Measurements from ENCODE around the gene REXO1. TPM values are rescaled to one million over a fixed set of nuclear protein-coding genes. Genes with fewer than 3 reads are reported as not detected.

The REXO1 gene
- total RNA-seq, 2 experiments from 2014 or later = 46.5 to 47.5 TPM

DNA sequence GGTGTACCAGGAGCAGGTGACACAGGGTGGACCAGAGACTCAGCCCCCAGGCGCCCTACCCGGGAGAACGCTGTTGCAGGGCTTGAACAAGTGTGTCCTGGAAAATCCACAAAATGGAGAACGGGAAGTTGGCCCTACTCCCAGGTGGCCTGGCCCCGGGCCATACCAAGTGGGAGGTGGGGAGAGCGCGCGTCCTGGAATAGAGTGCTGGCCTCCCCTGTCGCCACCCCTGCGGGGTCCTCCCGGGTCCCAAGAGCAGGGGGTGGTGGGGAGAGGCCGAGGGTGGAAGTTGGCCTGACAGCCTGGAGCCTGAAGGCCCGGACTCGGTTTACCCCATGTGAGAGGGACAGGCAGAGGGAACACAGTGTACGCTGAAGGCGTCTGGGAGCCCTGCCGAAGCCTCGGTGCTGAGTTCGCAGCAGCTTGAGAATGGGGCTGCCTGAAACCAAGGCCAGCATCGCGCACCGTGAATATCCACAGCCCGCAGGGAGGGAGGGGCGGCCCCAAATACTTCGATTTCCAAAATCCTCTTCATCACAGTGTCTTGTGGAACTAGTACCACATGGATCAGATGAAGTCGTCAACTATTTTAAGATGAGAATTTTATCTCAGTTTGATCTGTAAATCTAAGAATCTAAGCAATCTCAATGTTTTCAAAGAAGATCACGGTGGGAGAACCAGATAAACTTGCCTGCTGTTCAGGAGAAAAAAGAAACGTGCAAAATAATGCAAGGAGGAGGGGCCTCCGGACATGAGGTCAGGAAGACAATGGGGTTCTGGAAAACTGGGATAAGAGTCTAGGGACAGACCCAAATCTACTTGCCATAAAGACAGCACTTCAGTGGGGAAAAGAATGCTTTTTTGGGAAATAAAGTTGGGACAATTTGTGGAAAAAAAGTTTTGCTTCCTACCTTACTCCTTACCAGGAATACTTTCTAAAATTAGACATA lies 25.5 kb upstream of the REXO1 start:
- no peak for DNase-seq
- H3K27ac Mint-ChIP-seq = peak overlapping the region; percentile 99
- H3K4me1 Mint-ChIP-seq = peaks cover 36% of the 10 kb centered on the region
- H3K36me3 Mint-ChIP-seq (ENCODE audit: low read depth) = peaks cover 41% of the 10 kb centered on the region
- no peaks in the 10 kb centered on the region for H3K9me3 Mint-ChIP-seq
- ChIA-PET CTCF (interaction anchor here (0.8 to 3.3 kb wide), 4 partner anchors 8 to 23 kb away, joined by 3 to 39 read pairs (median 5); no protein-coding TSS in a partner anchor), POLR2A (interaction anchor here (1.6 to 4.2 kb wide), 4 partner anchors 9 to 23 kb away, joined by 8 to 74 read pairs (median 28); partner anchors contain the start of gene ABHD17A)
- H3K4me3 Mint-ChIP-seq = peak overlapping the region; percentile 99
- H3K27me3 Mint-ChIP-seq = no peaks in the 10 kb centered on the region

DNA sequence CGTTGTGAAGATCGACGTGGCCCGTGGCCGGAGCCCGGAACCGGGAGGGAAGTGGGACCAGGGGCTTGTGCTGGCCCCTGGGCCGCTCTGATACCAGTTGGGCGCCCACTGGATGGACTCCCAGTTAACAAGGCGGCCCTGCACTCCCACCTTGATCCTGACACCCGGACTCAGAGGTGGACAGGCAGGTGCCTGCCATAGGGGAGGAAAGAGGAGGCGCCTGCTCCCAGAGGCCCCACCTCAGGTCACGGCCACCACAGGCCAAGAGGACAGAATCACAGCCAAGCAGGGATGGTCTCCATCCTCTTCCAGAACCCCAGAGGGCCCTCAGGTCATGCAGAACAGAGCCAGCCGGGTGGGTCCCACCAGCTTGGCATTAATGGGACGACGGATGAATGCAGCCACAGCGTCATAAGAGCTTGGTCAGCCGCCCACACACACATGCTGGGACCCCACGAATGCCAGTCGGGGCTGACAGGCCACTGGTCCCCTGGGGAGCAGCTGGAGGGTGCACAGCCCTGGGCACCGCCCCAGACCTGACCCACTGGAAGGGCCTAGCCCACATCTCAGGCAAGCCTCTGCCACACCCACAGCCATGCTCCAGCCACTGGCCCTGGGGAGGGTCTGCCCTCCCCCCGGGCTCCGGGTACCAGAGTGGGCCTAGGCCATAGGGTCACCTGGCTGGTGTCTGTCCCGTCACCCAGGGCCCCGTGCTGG lies 24.7 kb upstream of the REXO1 start:
- H3K4me3 Mint-ChIP-seq = peak overlapping the region; percentile 13
- no peaks in the 10 kb centered on the region for H3K27me3 Mint-ChIP-seq

GRCh38 chr19:1871630-1872029 lies 23.3 kb upstream of the REXO1 start:
- no peaks in the 10 kb centered on the region for H3K27me3 Mint-ChIP-seq
- no peak for DNase-seq
- H3K27ac Mint-ChIP-seq = no peak overlapping the region
- peaks cover 36% of the 10 kb centered on the region for H3K36me3 Mint-ChIP-seq (ENCODE audit: low read depth)
- no peak overlapping the region for H3K4me3 Mint-ChIP-seq
- H3K9me3 Mint-ChIP-seq = no peaks in the 10 kb centered on the region
- ChIA-PET POLR2A (interaction anchor here (1.5 kb wide), 1 partner anchor 26 kb away, joined by 5 read pairs; no protein-coding TSS in a partner anchor), CTCF (no interaction called here)
- peaks cover 48% of the 10 kb centered on the region for H3K4me1 Mint-ChIP-seq

More for the DNA sequence above, 24.7 kb upstream of the REXO1 start:
- POLR2A ChIA-PET = interaction anchor here (1.5 to 4.2 kb wide), 2 partner anchors 12 to 25 kb away, joined by 5 to 47 read pairs; partner anchors contain the start of gene ABHD17A
- H3K9me3 Mint-ChIP-seq = no peaks in the 10 kb centered on the region
- H3K27ac Mint-ChIP-seq = no peak overlapping the region
- no peak for DNase-seq
- peaks cover 40% of the 10 kb centered on the region for H3K4me1 Mint-ChIP-seq
- H3K36me3 Mint-ChIP-seq (ENCODE audit: low read depth) = peaks cover 36% of the 10 kb centered on the region
- CTCF ChIA-PET = interaction anchor here (0.8 kb wide), 1 partner anchor 8 kb away, joined by 3 read pairs; no protein-coding TSS in a partner anchor

GRCh38 chr19:1871140-1871597 lies 22.9 kb upstream of the REXO1 start:
- CTCF ChIA-PET = no interaction called here
- no peak overlapping the region for H3K27ac Mint-ChIP-seq
- POLR2A ChIA-PET = interaction anchor here (1.5 kb wide), 1 partner anchor 27 kb away, joined by 5 read pairs; no protein-coding TSS in a partner anchor
- no peaks in the 10 kb centered on the region for H3K27me3 Mint-ChIP-seq
- H3K36me3 Mint-ChIP-seq (ENCODE audit: low read depth) = peaks cover 36% of the 10 kb centered on the region
- H3K4me1 Mint-ChIP-seq = peaks cover 44% of the 10 kb centered on the region
- no peaks in the 10 kb centered on the region for H3K9me3 Mint-ChIP-seq
- H3K4me3 Mint-ChIP-seq = no peak overlapping the region
- DNase-seq = no peak

DNA sequence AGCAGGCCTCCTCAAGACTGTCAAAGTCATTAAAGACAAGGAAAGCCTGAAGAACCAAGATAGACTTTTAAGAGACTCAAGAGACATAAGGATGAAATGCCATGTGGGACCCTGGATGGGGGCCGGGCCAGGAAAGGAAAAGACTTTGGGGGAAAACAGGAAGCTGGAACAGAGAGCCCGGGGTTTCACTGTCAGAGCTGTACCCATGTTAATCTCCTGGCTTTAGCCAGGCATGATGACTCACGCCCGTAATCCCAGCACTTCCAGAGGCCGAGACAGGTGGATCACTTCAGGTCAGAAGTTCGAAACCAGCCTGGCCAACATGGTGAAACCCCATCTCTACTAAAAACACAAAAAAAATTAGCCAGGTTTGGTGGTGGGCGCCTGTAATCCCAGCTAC lies 20.7 kb upstream of the REXO1 start:
- H3K36me3 Mint-ChIP-seq (ENCODE audit: low read depth) = peaks cover 16% of the 10 kb centered on the region
- H3K27me3 Mint-ChIP-seq = no peaks in the 10 kb centered on the region
- H3K4me1 Mint-ChIP-seq = peaks cover 37% of the 10 kb centered on the region
- H3K4me3 Mint-ChIP-seq = no peak overlapping the region
- no peak overlapping the region for H3K27ac Mint-ChIP-seq
- ChIA-PET POLR2A (interaction anchor here (0.6 to 1.3 kb wide), 5 partner anchors 13 to 61 kb away, joined by 3 to 4 read pairs (median 3); no protein-coding TSS in a partner anchor), CTCF (interaction anchor here (1.3 kb wide), 1 partner anchor 28 kb away, joined by 3 read pairs; no protein-coding TSS in a partner anchor)
- H3K9me3 Mint-ChIP-seq = no peaks in the 10 kb centered on the region
- DNase-seq = no peak

- Mint-ChIP-seq H3K4me3 (no peak overlapping the region), H3K27ac (no peak overlapping the region), H3K36me3 (ENCODE audit: low read depth) (peaks cover 9% of the 10 kb centered on the region), H3K9me3 (no peaks in the 10 kb centered on the region), H3K4me1 (peaks cover 34% of the 10 kb centered on the region), H3K27me3 (no peaks in the 10 kb centered on the region)
- DNase-seq = no peak
- ChIA-PET POLR2A (interaction anchor here (1.6 to 4.8 kb wide), 3 partner anchors 8 to 29 kb away, joined by 8 to 40 read pairs (median 8); partner anchors contain the start of gene ABHD17A), CTCF (no interaction called here)
Observed at GRCh38 chr19:1867349-1867724, 19.1 kb upstream of the REXO1 start.

- Mint-ChIP-seq H3K4me3 (no peak overlapping the region), H3K9me3 (no peaks in the 10 kb centered on the region), H3K27me3 (no peaks in the 10 kb centered on the region), H3K4me1 (peaks cover 36% of the 10 kb centered on the region), H3K27ac (peak overlapping the region; percentile 1), H3K36me3 (ENCODE audit: low read depth) (peaks cover 9% of the 10 kb centered on the region)
- CTCF ChIA-PET = interaction anchor here (1.3 to 3.1 kb wide), 2 partner anchors 9 to 30 kb away, joined by 5 to 39 read pairs; no protein-coding TSS in a partner anchor
- POLR2A ChIA-PET = interaction anchor here (0.8 to 4.8 kb wide), 5 partner anchors 9 to 30 kb away, joined by 3 to 40 read pairs (median 8); partner anchors contain the start of gene ABHD17A
- DNase-seq = no peak
Observed at GRCh38 chr19:1866693-1867348, 18.5 kb upstream of the REXO1 start.

- ChIA-PET POLR2A (interaction anchor here (0.9 to 4.8 kb wide), 12 partner anchors 9 to 77 kb away, joined by 3 to 40 read pairs (median 8); partner anchors contain the start of gene ABHD17A), CTCF (interaction anchor here (0.6 to 3.1 kb wide), 13 partner anchors 8 to 108 kb away, joined by 3 to 39 read pairs (median 5); no protein-coding TSS in a partner anchor)
- peak overlapping the region; percentile 66 for H3K4me3 Mint-ChIP-seq
- H3K36me3 Mint-ChIP-seq (ENCODE audit: low read depth) = peaks cover 6% of the 10 kb centered on the region
- no peaks in the 10 kb centered on the region for H3K9me3 Mint-ChIP-seq
- peaks cover 45% of the 10 kb centered on the region for H3K4me1 Mint-ChIP-seq
- peak overlapping the region; percentile 66 for H3K27ac Mint-ChIP-seq
- H3K27me3 Mint-ChIP-seq = no peaks in the 10 kb centered on the region
- no peak for DNase-seq
Observed at GRCh38 chr19:1865172-1866010, 17.1 kb upstream of the REXO1 start.

DNA sequence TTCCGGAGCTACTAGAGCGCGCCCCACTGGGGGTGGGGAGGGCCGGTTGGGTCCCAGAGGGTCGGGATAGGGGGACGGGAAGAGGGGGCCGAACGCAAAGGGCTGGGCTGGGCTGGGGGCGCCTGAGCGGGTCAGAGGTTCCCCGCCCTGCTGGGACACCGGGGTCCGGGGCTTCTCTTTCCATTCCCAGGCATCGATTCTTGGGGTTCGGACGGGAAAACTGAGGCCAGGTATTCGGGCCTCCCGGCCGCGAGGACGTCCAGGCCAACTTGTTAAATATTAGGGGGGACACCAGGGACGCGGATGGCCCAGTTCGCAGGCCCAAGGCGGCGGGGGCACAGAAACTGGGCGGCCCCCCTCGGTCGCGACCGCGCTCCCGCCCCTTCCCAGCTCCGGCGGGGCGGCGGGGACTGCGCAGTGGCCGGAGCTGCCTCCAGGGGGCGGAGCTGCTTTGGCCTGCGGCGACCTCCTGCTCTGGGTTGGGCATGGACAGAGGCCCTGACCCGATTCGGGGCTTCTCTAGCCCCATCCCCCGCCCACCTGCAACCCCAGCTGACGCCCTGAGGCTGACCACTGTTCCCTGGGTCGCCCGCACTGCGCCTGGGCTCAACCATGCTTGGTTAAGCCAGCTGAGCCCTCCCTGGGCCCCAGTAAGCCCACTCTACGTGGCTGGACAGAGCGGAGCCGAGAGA lies 16.3 kb upstream of the REXO1 start:
- H3K4me1 Mint-ChIP-seq = peaks cover 45% of the 10 kb centered on the region
- no peaks in the 10 kb centered on the region for H3K27me3 Mint-ChIP-seq
- POLR2A ChIA-PET = interaction anchor here (1.0 to 4.8 kb wide), 10 partner anchors 8 to 77 kb away, joined by 3 to 40 read pairs (median 8); partner anchors contain the start of gene ABHD17A
- H3K9me3 Mint-ChIP-seq = no peaks in the 10 kb centered on the region
- H3K27ac Mint-ChIP-seq = peak overlapping the region; percentile 77
- H3K36me3 Mint-ChIP-seq (ENCODE audit: low read depth) = peaks cover 2% of the 10 kb centered on the region
- DNase-seq = peak; percentile 67
- peak overlapping the region; percentile 74 for H3K4me3 Mint-ChIP-seq
- CTCF ChIA-PET = interaction anchor here (0.6 to 3.1 kb wide), 16 partner anchors 9 to 371 kb away, joined by 3 to 39 read pairs (median 4); partner anchors contain the start of genes ABHD17A, ADAT3, PLEKHJ1 and REXO1

GRCh38 chr19:1863638-1864479 lies 15.6 kb upstream of the REXO1 start:
- ChIA-PET CTCF (interaction anchor here (0.6 to 3.1 kb wide), 15 partner anchors 8 to 372 kb away, joined by 3 to 39 read pairs (median 4); partner anchors contain the start of genes ABHD17A, ADAT3, PLEKHJ1 and REXO1), POLR2A (interaction anchor here (1.0 to 4.8 kb wide), 10 partner anchors 8 to 78 kb away, joined by 3 to 40 read pairs (median 8); partner anchors contain the start of gene ABHD17A)
- Mint-ChIP-seq H3K4me1 (peaks cover 43% of the 10 kb centered on the region), H3K4me3 (peak overlapping the region; percentile 74), H3K36me3 (ENCODE audit: low read depth) (peaks cover 2% of the 10 kb centered on the region), H3K27me3 (no peaks in the 10 kb centered on the region), H3K27ac (peak overlapping the region; percentile 77), H3K9me3 (no peaks in the 10 kb centered on the region)
- peak; percentile 93 for DNase-seq
